CD8-positive, alpha-beta memory T cell (primary cell): ENCODE measurements around the gene TMC7. TPM values are rescaled to one million over a fixed set of nuclear protein-coding genes. Genes with fewer than 3 reads are reported as not detected.

Source experiments
- CTCF ChIA-PET: fragments of 350-600 bp; sonication (Branson Sonifier 250); formaldehyde crosslinking; loops from one replicate; lab custom pipeline; 2021; ENCODE audit warnings: antibody characterized with exemption; lab: Charles Lee
- POLR2A ChIA-PET: fragments of 350-600 bp; sonication (Branson Sonifier 250); formaldehyde crosslinking; loops from one replicate; lab custom pipeline; 2021; ENCODE audit warnings: antibody characterized with exemption; lab: Charles Lee
- DNase-seq, 5 donors: peaks; one replicate each; pipeline versions ENCODE4 v3.0.0 to v3.0.0-alpha.2; 2020 to 2022; ENCODE audit warnings: mixed read lengths in 1 of 5
- H3K27ac ChIP-seq: one replicate; pipeline ENCODE4 v1.7.0; 2013; ENCODE audit warnings: low read depth, mild to moderate bottlenecking, low read length, moderate library complexity
- H3K27me3 ChIP-seq: 2 replicates; pipeline ENCODE4 v1.7.0; 2013; ENCODE audit warnings: low read length, mild to moderate bottlenecking; ENCODE audit not compliant: insufficient read depth, poor library complexity, severe bottlenecking
- H3K36me3 ChIP-seq: 2 replicates; pipeline ENCODE4 v1.7.0; 2013; ENCODE audit warnings: mild to moderate bottlenecking, low read length, moderate library complexity; ENCODE audit not compliant: insufficient read depth
- H3K4me1 ChIP-seq: 2 replicates; pipeline ENCODE4 v1.7.0; 2013; ENCODE audit warnings: mild to moderate bottlenecking, low read length, moderate library complexity; ENCODE audit not compliant: insufficient read depth
- H3K4me3 ChIP-seq: 2 replicates; pipeline ENCODE4 v1.7.0; 2013; ENCODE audit warnings: mild to moderate bottlenecking, low read length
- H3K9me3 ChIP-seq: 2 replicates; pipeline ENCODE4 v1.7.0; 2013; ENCODE audit warnings: mild to moderate bottlenecking, low read length
- H3K27ac Mint-ChIP-seq, 8 donors: one replicate each; pipeline ENCODE4 v1.8.0; 2020 to 2021; ENCODE audit warnings: mixed read lengths in 8 of 8, mild to moderate bottlenecking in 6 of 8, inconsistent platforms in 3 of 8, moderate library complexity in 3 of 8
- H3K27me3 Mint-ChIP-seq, 2 donors: one replicate each; pipeline ENCODE4 v1.8.0; 2020 to 2021; ENCODE audit warnings: mixed read lengths in 2 of 2, mild to moderate bottlenecking in 1 of 2, moderate library complexity in 1 of 2
- H3K36me3 Mint-ChIP-seq, 3 donors: one replicate each; pipeline ENCODE4 v1.8.0; 2020 to 2021; ENCODE audit warnings: mixed read lengths in 3 of 3, inconsistent platforms in 1 of 3, mild to moderate bottlenecking in 1 of 3
- H3K4me1 Mint-ChIP-seq, 3 donors: one replicate each; pipeline ENCODE4 v1.8.0; 2020 to 2021; ENCODE audit warnings: mixed read lengths in 3 of 3, inconsistent platforms in 1 of 3, mild to moderate bottlenecking in 1 of 3
- H3K4me3 Mint-ChIP-seq, 7 donors: one replicate each; pipeline ENCODE4 v1.8.0; 2020 to 2021; ENCODE audit warnings: mixed read lengths in 7 of 7, mild to moderate bottlenecking in 6 of 7, moderate library complexity in 4 of 7, inconsistent platforms in 2 of 7
- H3K9me3 Mint-ChIP-seq, 5 donors: one replicate each; pipeline ENCODE4 v1.8.0; 2020 to 2022; ENCODE audit warnings: mixed read lengths in 5 of 5, mild to moderate bottlenecking in 3 of 5, moderate library complexity in 2 of 5, inconsistent platforms in 1 of 5
- polyA plus RNA-seq: library from polyadenylated mRNA; unstranded; fragments of 300-500 nt; fragmentation: Illumina TruSeq; gene quantifications from one replicate; pipeline ENCODE4 v1.2.3, GENCODE V29; 2021
- total RNA-seq, 2 experiments: library from RNA; stranded (reverse); gene quantifications; one replicate each; pipeline ENCODE4 v1.2.3, GENCODE V29; 2021

The TMC7 gene
- total RNA-seq (not detected), polyA plus RNA-seq (not detected)

GRCh38 chr16:18983565-18984434 lies at the start of gene TMC7:
Gene TMC7, plus strand, starts transcription at chr16:18983934. Its CDS starts 130 bp downstream, at chr16:18984064.
- POLR2A ChIA-PET = no interaction called here
- CTCF ChIA-PET = no interaction called here

DNA sequence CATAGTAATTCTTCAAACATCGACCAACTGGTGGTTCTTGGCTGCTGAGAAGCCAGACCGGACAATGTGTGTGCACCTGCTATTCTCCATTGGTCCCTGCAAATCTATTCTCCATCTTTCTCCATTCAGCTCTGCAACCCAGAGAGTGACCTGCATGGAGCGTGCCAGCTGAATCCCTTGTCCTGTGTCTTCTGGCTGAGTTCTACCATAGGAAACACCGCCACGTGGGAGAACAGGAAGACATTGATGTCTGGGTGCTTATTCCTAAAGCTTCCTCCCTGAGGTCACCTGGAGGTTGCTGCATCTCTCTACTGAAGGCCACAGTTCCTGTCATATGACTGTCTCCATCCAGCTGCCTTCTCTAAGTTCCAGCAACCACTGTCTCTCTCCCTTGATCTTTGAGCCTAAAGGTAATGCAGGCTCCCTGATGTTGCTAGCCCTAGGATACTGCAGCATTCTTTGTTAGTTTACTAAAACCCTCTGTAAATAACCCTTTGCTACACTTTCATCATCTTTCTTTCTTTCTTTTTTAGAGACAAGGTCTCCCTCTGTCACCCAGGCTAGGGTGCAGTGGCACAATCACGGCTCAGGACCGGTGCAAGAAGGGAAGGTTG lies 46.9 kb upstream of the TMC7 start:
- Mint-ChIP-seq H3K9me3 (peaks cover 0 to 2% (median 0%) of the 10 kb centered on the region in 5 donors), H3K4me3 (no peak overlapping the region), H3K4me1 (no peaks in the 10 kb centered on the region), H3K27me3 (peaks cover 0 to 9% of the 10 kb centered on the region in 2 donors), H3K27ac (peak overlapping the region in 2 of 8 donors; percentile 29 to 50), H3K36me3 (peaks cover 0 to 4% (median 1%) of the 10 kb centered on the region in 3 donors)
- H3K36me3 ChIP-seq = no peaks in the 10 kb centered on the region
- DNase-seq = no peak
- no peaks in the 10 kb centered on the region for H3K9me3 ChIP-seq
- no peak overlapping the region for H3K4me3 ChIP-seq
- H3K27me3 ChIP-seq = no peaks in the 10 kb centered on the region
- H3K27ac ChIP-seq = no peak overlapping the region
- CTCF ChIA-PET = no interaction called here
- POLR2A ChIA-PET = no interaction called here
- no peaks in the 10 kb centered on the region for H3K4me1 ChIP-seq

More at GRCh38 chr16:18983565-18984434, at the start of gene TMC7:
- H3K36me3 Mint-ChIP-seq = no peaks in the 10 kb centered on the region
- peaks cover 16 to 44% of the 10 kb centered on the region in 2 donors for H3K27me3 Mint-ChIP-seq
- H3K4me3 ChIP-seq = no peak within 1 kb of the TSS
- H3K4me3 Mint-ChIP-seq = peak within 1 kb of the TSS in 1 of 7 donors; percentile 52
- no peak within 1 kb of the TSS for H3K27ac Mint-ChIP-seq
- H3K27ac ChIP-seq = no peak within 1 kb of the TSS
- H3K4me1 Mint-ChIP-seq = peaks cover 0 to 8% (median 5%) of the 10 kb centered on the region in 3 donors
- H3K9me3 Mint-ChIP-seq = no peaks in the 10 kb centered on the region
- DNase-seq = no peak
- no peaks in the 10 kb centered on the region for H3K27me3 ChIP-seq
- H3K9me3 ChIP-seq = no peaks in the 10 kb centered on the region
- no peaks in the 10 kb centered on the region for H3K4me1 ChIP-seq
- H3K36me3 ChIP-seq = no peaks in the 10 kb centered on the region

DNA sequence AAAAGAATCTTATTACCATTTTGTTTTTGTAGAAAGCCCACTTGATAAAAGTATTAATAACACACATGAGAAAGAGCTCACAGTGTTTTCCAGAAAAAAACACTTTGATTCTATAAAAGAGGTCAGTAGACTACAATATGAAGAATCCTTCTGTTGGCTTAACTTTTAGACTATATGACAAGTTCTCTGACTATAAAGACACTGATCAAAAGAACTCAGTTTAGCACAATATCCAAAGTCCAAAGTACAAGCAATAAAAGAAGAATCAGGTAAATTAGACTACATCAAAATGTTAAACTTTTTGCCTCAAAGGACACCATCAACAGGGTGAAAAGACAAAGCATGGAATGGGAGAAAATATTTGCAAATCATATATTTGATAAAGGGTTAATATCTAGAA lies 46.3 kb upstream of the TMC7 start:
- DNase-seq = no peak
- ChIA-PET CTCF (no interaction called here), POLR2A (no interaction called here)
- Histone ChIP-seq H3K4me3 (no peak overlapping the region), H3K9me3 (no peaks in the 10 kb centered on the region), H3K36me3 (no peaks in the 10 kb centered on the region), H3K27me3 (no peaks in the 10 kb centered on the region), H3K4me1 (no peaks in the 10 kb centered on the region), H3K27ac (no peak overlapping the region)
- Mint-ChIP-seq H3K27me3 (peaks cover 0 to 9% of the 10 kb centered on the region in 2 donors), H3K27ac (peak overlapping the region in 1 of 8 donors; percentile 50), H3K4me1 (no peaks in the 10 kb centered on the region), H3K9me3 (peaks cover 0 to 2% (median 0%) of the 10 kb centered on the region in 5 donors), H3K4me3 (no peak overlapping the region), H3K36me3 (peaks cover 0 to 4% (median 0%) of the 10 kb centered on the region in 3 donors)

DNA sequence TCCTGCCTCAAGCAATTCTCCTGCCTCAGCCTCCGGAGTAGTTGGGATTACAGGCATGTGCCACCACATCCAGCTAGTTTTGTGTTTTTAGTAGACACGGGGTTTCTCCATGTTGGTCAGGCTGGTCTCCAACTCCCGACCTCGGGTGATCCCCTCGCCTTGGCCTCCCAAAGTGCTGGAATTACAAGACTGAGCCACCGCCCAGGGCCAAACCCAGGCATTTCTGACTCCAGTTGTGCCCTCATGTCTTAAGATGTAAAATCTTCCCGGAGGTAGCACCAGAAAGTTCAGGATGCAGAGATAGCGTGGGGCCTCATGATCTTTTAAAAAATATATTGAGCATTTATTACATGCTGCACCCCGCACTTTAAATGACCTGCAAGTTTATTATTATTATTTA lies 44.7 kb upstream of the TMC7 start:
- Mint-ChIP-seq H3K4me1 (no peaks in the 10 kb centered on the region), H3K27ac (no peak overlapping the region), H3K4me3 (no peak overlapping the region), H3K9me3 (peaks cover 0 to 2% (median 0%) of the 10 kb centered on the region in 5 donors), H3K36me3 (peaks cover 0 to 4% (median 2%) of the 10 kb centered on the region in 3 donors), H3K27me3 (peaks cover 0 to 9% of the 10 kb centered on the region in 2 donors)
- no peaks in the 10 kb centered on the region for H3K4me1 ChIP-seq
- no peaks in the 10 kb centered on the region for H3K9me3 ChIP-seq
- DNase-seq = no peak
- no peak overlapping the region for H3K27ac ChIP-seq
- ChIA-PET POLR2A (no interaction called here), CTCF (no interaction called here)
- no peak overlapping the region for H3K4me3 ChIP-seq
- H3K36me3 ChIP-seq = no peaks in the 10 kb centered on the region
- no peaks in the 10 kb centered on the region for H3K27me3 ChIP-seq

DNA sequence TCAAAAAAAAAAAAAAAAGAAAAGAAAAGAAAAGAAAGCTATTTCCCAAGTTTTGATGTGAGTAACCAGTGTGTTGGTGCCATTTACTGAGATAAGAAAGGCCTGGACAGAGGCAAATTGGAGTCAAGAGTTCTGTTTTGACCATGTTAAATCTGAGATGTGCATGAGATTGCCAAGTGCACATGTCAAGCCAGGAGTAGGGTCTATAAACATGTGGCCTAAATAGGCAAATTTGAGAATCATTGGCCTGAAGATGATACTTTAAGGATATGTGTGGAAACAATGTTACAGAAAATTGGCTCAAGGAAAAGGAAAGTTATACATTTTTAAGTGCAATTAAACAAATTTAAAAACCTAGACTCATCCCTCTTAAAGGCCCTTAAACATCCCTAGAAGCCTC lies 42.3 kb upstream of the TMC7 start:
- Histone ChIP-seq H3K4me3 (no peak overlapping the region), H3K4me1 (peaks cover 5% of the 10 kb centered on the region), H3K36me3 (no peaks in the 10 kb centered on the region), H3K9me3 (no peaks in the 10 kb centered on the region), H3K27me3 (no peaks in the 10 kb centered on the region), H3K27ac (no peak overlapping the region)
- Mint-ChIP-seq H3K36me3 (peaks cover 0 to 4% (median 2%) of the 10 kb centered on the region in 3 donors), H3K27me3 (peaks cover 0 to 9% of the 10 kb centered on the region in 2 donors), H3K4me1 (peaks cover 4 to 8% (median 6%) of the 10 kb centered on the region in 3 donors), H3K27ac (no peak overlapping the region), H3K9me3 (peaks cover 0 to 2% (median 0%) of the 10 kb centered on the region in 5 donors), H3K4me3 (no peak overlapping the region)
- ChIA-PET POLR2A (interaction anchor here (0.5 kb wide), 1 partner anchor 151 kb away, joined by 4 read pairs; the partner anchor contains the start of gene RPS15A), CTCF (interaction anchor here (0.9 kb wide), 1 partner anchor 11 kb away, joined by 3 read pairs; no protein-coding TSS in a partner anchor)
- DNase-seq = no peak

DNA sequence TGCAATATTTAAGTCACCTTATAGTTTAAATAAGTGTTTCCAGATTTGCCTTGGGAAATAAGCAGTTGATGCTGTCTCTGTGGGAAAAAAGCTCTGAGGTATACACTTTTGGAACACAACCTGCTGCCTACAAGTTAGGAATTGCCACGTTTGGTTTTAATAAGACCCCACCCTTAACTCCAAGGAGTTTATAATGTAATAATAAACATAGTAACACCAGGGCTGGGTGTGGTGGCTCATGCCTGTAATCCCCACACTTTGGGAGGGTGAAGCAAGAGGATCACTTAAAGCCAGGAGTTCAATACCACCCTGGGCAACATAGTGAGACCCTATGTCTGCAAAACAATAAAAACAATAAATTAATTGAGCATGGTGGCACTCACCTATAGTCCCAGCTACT lies 41.7 kb upstream of the TMC7 start:
- CTCF ChIA-PET = no interaction called here
- Mint-ChIP-seq H3K4me1 (peaks cover 4 to 8% (median 6%) of the 10 kb centered on the region in 3 donors), H3K36me3 (peaks cover 0 to 2% (median 0%) of the 10 kb centered on the region in 3 donors), H3K27ac (no peak overlapping the region), H3K4me3 (no peak overlapping the region), H3K27me3 (peaks cover 0 to 5% of the 10 kb centered on the region in 2 donors), H3K9me3 (peaks cover 0 to 2% (median 0%) of the 10 kb centered on the region in 5 donors)
- no peak overlapping the region for H3K4me3 ChIP-seq
- DNase-seq = no peak
- H3K4me1 ChIP-seq = peaks cover 8% of the 10 kb centered on the region
- POLR2A ChIA-PET = no interaction called here
- H3K9me3 ChIP-seq = no peaks in the 10 kb centered on the region
- H3K36me3 ChIP-seq = no peaks in the 10 kb centered on the region
- H3K27me3 ChIP-seq = no peaks in the 10 kb centered on the region
- no peak overlapping the region for H3K27ac ChIP-seq

- H3K4me3 Mint-ChIP-seq = no peak overlapping the region
- peaks cover 0 to 2% of the 10 kb centered on the region in 2 donors for H3K27me3 Mint-ChIP-seq
- ChIA-PET CTCF (no interaction called here), POLR2A (no interaction called here)
- H3K9me3 Mint-ChIP-seq = no peaks in the 10 kb centered on the region
- Histone ChIP-seq H3K4me1 (peaks cover 8% of the 10 kb centered on the region), H3K4me3 (no peak overlapping the region), H3K27ac (no peak overlapping the region), H3K9me3 (no peaks in the 10 kb centered on the region), H3K27me3 (no peaks in the 10 kb centered on the region), H3K36me3 (no peaks in the 10 kb centered on the region)
- peaks cover 4 to 8% (median 6%) of the 10 kb centered on the region in 3 donors for H3K4me1 Mint-ChIP-seq
- H3K36me3 Mint-ChIP-seq = peaks cover 0 to 2% (median 0%) of the 10 kb centered on the region in 3 donors
- DNase-seq = no peak
- H3K27ac Mint-ChIP-seq = no peak overlapping the region
Measured at GRCh38 chr16:18943414-18943813, 40.3 kb upstream of the TMC7 start.

- Histone ChIP-seq H3K36me3 (no peaks in the 10 kb centered on the region), H3K9me3 (no peaks in the 10 kb centered on the region), H3K4me1 (peaks cover 8% of the 10 kb centered on the region), H3K27ac (no peak overlapping the region), H3K4me3 (no peak overlapping the region), H3K27me3 (no peaks in the 10 kb centered on the region)
- DNase-seq = no peak
- H3K27ac Mint-ChIP-seq = peak overlapping the region in 1 of 8 donors; percentile 17
- H3K4me3 Mint-ChIP-seq = peak overlapping the region in 4 of 7 donors; percentile 48 to 82 (median 70)
- ChIA-PET CTCF (no interaction called here), POLR2A (no interaction called here)
- H3K9me3 Mint-ChIP-seq = no peaks in the 10 kb centered on the region
- H3K27me3 Mint-ChIP-seq = no peaks in the 10 kb centered on the region
- peaks cover 0 to 2% (median 0%) of the 10 kb centered on the region in 3 donors for H3K36me3 Mint-ChIP-seq
- H3K4me1 Mint-ChIP-seq = peaks cover 4 to 8% (median 6%) of the 10 kb centered on the region in 3 donors
Measured at GRCh38 chr16:18945233-18945632, 38.5 kb upstream of the TMC7 start.
